Inflammatory macrophage (primary cell): Measurements from ENCODE around the gene WNT2.
"Not testable (repeated sequence)": the region's sequence is repeated elsewhere in the genome, so short reads cannot be mapped to it uniquely, and the experiment has no call there.

Experiments used
- DNase-seq, 2 donors: peaks; one replicate each; pipeline ENCODE4 v3.0.0-alpha.2; 2020 to 2022

WNT2 gene

DNA sequence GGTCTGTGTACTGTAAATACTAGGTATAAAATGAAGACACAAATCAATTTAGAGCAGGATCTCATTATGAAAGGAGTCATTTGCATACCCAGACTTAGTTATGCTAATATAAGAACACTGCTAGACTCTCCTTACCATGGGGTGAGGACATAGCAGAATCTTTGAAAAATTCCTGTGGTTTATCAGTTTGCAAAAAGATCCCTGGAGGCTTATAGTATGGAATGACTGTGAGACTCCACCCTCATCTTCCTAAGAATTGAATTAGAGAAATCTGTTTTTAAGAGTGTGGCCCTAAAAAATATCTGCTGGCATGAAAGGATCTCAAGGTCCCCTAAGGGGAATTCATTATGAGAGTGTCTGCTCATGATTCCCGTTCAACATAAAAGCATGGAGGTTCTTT lies 63.2 kb downstream of the WNT2 start:
- DNase-seq = no peak

DNA sequence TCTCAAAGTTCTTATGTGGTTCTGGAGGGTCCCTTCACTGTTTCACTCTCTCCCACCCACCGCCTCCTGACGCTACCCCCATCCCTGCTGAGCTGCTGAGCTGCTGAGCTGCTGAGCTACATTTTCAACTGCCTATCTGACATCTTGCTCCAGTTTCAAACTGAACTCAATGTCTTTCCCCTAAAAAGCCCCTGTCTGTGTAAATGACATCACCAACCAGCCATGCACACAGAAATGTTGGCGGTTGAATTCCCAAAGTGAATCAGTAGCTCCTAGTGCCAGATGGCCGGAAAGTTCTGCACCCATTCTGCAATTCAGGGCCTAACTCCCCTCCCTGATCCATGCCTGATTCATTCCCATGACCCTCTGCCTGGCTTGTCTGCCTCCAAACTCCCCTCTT lies 71.2 kb downstream of the WNT2 start:
- no peak for DNase-seq

DNA sequence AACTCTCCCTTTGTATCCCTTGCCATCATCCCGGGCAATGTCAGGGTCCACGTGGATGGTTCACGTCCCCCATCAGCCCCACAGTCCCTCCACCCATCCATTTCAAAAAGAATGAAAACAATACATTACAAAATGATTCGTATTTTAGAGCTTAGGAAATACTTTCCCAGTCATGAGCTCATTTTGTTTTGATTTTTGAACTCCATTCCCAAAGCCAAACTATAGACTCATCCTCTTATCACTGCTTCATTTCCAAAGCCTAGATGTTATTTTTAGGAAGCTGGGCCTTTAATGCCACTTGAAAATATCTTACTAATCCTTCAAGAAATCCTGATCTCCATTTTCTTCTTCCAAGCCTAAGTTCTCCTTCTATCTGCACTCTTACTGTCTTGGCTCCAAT lies 72.1 kb downstream of the WNT2 start:
- no peak for DNase-seq

DNA sequence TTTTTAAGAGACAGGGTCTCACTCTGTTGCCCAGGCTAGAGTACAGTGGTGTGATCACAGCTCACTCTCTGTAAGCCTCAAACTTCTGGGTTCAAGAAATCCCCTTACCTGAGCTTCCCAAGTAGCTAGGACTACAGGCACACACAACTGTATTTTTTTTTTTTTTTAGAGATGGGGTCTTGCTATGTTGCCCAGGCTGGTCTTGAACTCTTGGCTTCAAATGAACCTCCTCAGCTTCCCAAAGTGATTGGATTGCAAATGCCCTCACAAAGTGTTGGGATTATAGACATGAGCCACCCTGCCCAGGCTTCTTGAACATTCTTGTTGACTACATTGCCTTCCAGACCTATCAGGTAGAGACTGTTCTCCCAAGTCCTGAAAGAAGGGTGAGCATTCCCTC lies 72.6 kb downstream of the WNT2 start:
- DNase-seq = no peak

DNA sequence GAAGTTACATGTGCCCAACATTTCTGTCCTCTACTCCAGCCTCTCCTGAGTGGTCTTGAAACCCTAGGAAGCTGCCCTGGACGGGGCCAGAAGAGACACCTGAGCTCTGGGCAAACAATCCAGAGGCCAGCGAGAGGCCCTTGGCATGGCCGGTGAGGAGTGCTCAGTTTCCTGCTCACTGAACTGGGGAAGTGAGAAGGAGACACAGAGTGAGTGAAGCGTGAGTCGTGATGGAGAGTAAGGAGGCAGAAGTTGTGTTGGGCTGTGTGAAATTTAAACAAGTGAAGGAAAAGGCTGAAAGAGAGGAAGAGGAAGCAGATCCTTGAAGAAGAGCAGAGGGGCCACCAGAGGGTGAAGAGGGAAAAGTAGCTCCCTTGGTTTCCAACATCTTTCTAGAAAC lies 73.2 kb downstream of the WNT2 start:
- DNase-seq = no peak

DNA sequence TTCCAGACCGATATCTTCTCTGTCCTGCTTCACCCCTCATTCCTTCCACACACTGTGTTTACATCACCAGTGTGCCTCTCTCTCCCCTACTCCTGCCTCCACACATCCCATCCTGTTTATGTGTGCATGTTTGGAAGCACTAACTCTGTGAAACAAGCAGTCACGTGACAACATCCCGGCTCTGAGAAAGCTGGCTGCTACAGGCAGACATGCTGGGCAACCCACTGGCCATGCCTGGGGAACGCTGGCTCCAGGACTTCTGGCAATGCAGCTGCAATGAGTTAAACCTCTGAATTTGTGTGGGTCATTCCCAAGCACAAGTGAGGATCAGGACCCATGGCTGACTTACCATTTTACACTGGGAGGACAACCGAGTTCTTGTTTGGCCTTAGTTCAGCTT lies 74.0 kb downstream of the WNT2 start:
- DNase-seq = no peak

DNA sequence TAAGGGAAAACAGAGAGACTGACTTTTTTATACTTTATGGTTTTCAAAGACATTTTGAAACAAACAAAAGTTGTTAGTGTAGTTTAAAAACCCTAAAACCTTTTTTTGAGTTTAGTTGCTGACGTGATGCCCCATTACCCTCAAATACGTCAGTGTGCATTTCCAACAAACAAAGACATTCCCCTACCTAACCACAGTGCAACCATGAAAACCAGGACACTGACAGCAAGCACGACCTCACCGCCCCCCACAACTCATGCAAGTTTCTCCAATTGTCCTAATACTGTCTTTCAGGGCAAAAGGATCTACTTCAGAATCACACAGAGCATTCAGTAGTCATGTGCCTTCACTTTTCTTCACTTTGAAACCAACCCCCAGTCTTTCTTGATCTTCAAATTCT lies 75.0 kb downstream of the WNT2 start:
- no peak for DNase-seq

DNA sequence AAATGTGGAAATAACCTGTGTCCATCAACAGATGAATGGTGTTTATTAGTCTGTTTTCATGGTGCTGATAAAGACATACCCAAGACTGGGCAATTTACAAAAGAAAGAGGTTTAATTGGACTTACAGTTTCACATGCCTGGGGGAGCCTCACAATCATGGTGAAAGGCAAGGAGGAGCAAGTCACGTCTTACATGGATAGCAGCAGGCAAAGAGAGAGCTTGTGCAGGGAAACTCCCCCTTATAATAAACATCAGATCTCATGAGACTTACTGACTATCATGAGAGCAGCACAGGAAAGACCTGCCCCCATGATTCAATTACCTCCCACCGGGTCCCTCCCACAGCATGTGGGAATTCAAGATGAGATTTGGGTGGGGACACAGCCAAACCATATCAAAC lies 77.2 kb downstream of the WNT2 start:
- DNase-seq = not testable (repeated sequence)

DNA sequence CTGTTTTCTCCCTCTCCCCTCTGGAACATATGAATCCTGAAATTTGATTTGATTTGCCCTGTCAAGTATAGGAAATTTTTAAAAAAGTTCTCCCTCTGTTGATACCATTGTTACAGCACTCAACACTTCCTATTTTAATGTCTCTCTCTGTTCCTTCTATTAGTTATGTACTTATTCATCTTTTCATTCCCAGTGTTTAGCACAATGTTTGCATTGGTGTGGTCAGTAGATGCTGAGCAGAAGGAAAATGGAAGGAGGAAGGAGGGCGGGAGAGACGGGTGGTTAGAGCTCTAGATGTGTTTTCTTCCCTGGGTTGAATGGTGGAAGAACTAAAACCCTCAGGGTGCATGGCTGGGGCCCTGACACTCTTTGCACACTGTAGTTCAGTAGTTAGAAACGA lies 79.5 kb downstream of the WNT2 start:
- DNase-seq = no peak

DNA sequence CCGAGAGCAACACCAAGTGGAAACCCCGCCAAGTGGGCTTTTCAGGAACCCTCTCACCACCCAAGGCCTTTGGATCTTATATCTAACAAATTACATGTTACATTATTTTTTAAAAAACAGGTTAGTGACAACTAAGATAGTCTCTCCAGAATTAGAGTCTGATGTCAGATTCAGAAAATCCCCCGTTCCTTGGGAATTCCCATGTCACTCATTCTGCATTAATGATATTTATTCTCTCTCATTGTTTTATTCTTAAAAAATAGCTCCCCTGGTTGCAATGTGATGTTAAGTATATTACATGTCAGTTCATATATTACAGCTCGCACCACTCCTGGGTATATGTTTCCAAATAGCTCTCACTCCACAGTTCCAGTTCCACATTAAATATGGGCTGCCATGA lies 81.8 kb downstream of the WNT2 start:
- DNase-seq = no peak

DNA sequence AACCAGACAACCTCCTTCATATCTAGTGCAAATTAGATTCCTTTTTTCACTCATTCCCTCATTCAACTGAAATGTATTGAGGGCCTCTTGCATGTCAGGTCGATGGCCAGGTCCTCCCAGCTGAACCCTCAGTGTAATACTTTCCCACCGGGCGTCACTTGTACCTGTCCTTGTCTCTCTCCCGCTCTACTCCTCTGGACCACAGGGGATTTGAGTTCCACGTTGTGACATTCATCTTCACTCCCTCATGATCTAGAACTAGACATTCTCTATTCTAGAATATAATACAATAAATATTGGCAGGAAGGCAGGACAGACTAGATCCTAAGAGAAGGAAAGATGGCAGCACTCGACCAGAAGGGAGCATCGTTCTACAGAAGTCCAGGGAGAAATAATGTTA lies 83.9 kb downstream of the WNT2 start:
- DNase-seq = no peak

DNA sequence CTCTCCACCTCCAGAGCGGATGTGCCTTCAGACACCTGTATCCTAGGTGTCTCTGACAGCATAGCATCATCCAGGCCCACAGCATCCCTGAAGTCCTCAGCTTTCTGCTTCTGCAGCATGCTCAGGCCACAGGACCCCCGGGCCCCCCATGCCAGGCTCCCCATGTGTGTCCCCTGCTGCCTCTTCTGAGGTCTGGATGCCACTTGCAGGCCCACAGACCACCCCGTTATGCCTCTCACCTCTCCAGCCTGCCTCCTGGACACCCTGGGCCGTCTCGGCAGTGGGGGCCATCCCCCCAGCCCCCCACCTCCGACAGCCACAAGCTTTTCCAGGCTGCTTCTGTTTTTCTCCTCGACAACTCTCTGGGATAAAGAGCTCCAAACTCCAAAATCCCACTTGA lies 84.4 kb downstream of the WNT2 start:
- DNase-seq = no peak

DNA sequence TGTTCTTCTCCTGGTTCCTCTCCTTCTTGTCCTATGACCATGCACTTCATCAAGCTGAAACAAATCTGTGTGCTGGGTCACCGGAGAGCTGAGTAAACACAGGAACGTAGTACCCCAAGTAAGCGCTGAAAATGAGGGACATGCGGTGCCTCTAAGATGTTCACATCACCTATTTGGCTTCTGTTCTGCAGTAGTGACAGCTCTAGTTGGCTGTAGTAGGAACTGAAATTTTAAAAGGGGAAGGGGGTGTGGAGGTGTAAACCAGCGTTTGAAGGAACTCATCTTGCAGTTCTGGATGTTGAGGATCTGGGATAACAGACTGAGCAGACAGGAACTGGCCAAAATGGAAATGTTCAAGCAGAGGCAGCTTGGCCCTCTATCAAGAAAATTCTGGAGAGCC lies 85.2 kb downstream of the WNT2 start:
- no peak for DNase-seq

DNA sequence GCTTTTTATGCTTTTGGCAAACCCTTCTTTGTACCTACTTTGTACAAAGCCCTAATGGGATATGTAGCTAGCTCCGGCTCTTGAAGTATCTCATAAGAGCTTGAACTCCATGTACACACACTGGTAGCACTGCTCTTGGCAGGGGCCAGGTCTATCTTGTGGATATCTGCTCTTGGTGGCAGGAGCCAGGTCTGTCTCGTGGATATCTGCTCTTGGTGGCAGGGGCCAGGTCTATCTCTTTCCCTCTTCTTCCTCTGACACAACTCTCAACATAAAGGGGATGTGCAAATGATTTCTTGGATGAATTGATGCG lies 91.9 kb downstream of the WNT2 start:
- DNase-seq = no peak

DNA sequence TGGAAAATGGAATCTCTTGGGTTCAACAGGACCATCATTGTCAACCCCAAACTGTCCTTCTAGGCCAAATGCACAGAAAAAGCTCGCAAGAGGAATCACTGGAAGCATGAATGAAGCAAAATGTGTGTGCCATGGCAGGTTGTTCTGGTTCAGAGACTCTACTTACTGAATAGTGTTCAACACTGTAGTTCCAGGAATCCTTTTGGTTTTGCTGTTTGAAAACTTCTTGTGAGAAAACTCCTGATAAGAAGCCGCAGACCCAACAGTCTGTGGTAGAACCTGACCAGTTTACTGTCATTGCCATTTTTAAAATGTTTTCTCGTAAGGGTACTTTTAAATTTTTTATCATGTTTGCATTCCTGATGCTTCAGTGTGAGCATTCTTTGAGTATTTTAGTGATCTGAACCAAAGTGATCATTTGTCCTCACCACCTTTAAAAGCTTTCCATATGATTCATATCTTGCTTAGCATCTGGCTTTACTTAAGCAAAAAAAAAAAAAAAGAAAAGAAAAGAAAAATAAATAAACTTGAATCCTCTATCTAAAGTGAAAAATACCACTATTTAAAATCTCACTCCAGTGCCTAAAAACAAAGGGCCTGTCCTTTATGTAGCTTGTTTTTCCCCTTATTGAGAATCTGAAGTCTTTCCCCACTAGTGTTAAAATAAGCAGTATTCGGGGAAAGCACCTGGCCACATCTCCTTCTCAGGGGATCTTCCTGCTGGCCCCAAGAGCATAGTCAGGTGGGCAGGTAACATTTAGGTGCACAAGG lies 92.4 kb downstream of the WNT2 start:
- DNase-seq = no peak

DNA sequence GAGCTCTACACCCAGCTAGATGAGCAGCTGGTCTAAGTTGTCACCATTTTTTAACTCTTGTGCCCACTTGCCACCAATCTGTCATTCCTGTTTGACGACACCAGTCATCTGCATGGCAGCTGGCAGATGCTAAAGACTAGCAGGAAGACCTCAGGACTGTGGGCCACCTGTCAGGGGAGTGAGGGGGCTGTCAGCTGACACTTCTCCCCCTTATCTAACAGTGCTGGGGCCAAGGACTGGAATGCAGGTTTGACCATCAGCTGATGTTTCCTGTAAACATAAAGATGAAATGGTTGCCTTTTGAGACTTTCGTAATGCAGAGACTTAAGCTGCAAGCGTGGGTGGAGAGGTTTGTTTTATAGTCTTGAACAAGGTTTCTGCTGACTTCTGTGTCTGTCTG lies 93.5 kb downstream of the WNT2 start:
- DNase-seq = no peak

DNA sequence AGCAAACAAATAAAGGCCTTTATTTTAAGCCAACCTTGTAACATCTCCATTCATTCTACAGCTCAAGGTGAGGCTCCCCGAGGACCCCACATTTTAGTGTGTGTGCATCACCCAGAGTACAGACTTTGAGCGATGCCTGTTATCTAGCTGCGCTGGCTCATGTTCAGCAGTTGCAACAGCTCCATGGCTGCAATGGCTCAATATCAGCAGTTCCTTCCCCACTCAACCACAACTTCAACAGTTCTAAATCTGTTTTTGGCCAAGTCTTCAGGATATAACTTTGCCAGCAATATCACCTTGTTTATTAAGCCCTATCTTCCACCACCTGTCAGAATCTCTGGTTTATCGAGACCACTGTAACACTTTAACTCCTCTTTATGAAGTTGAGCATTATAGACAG lies 95.8 kb downstream of the WNT2 start:
- DNase-seq = peak in 1 of 2 donors; percentile 2

DNA sequence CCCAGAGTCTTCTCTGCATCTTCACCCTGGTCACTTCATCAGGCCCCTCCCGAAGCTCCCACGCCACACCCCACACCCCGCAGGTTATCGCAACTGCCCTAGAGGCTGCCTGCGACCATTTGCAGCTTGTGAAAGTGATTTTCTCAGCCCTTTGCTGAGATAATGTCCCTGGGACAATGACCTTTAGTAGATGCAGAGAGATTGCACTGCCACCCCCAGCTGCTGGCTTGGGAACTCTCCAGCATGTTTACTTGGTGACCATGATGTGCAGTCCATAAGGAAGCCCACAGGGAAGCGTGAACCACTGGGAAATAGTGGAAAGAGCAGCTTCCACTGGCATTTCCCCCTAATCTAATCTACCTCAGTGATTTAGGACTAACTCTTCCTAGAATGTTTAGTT lies 97.3 kb downstream of the WNT2 start:
- no peak for DNase-seq
